ENCODE results near the gene BNIPL.

The BNIPL gene

DNA sequence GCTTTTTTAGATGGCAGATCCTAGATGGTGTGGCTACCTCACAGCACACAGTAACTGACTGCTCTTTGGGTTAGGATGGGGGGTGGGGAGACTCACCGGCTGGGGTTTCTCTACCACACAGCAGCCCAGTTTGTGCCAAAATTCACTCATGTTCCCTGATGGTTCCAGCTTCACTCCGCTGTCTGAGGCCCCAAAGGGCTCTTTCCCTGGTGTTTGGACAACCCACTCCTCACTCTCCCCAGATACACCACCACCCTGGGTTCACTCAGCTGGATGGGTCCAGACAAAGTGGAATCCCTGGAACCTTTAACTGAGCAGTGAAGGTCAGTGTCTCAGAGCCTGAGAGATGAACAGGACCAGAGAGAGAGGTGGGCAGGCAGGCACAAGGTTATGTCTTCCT is 19.2 kb downstream of the BNIPL start:
- H3K4me1 ChIP-seq (ENCODE audit: control insufficient read depth, insufficient read depth, low read depth, low read length), result peaks cover 11% of the 10 kb centered on the region
- H2BK15ac ChIP-seq (ENCODE audit: low read depth, poor library complexity, severe bottlenecking), result no peak overlapping the region
- no peak overlapping the region for H3K18ac ChIP-seq (ENCODE audit: low read depth in 1 of 2, low read length in 2 of 2)
- H3K4me3 ChIP-seq (ENCODE audit: insufficient read depth in 1 of 2, low read depth in 1 of 2, low read length in 2 of 2), result no peak overlapping the region
- H3K27ac ChIP-seq (ENCODE audit: low read length, poor library complexity, severe bottlenecking), result no peak overlapping the region
- no peak overlapping the region for H2AFZ ChIP-seq (ENCODE audit: low read depth, low read length)
- WGBS, result 100% methylated on average over 1 of the region's 2 CpGs
- H4K8ac ChIP-seq (ENCODE audit: low read length), result no peak overlapping the region
- no peaks in the 10 kb centered on the region for H3K9me3 ChIP-seq (ENCODE audit: control insufficient read depth, low read length)
- H3K14ac ChIP-seq (ENCODE audit: low read length in 2 of 2), result no peak overlapping the region
- no peak overlapping the region for H3K23ac ChIP-seq (ENCODE audit: low read length in 2 of 2)
- H3K27me3 ChIP-seq (ENCODE audit: control insufficient read depth in 1 of 2, insufficient read depth in 1 of 2, low read length in 2 of 2), result no peaks in the 10 kb centered on the region
- H3K79me1 ChIP-seq (replicated peaks; ENCODE audit: low read length, poor library complexity, severe bottlenecking), result peaks cover 9% of the 10 kb centered on the region
- peak overlapping the region; percentile 55 for H3K9ac ChIP-seq (ENCODE audit: low read length)
- H2BK120ac ChIP-seq (ENCODE audit: low read depth, low read length), result no peak overlapping the region
- H3K4ac ChIP-seq (ENCODE audit: low read depth in 1 of 2, low read length in 2 of 2), result no peak overlapping the region
- no peak for DNase-seq
- H2BK12ac ChIP-seq (ENCODE audit: low read length in 2 of 2), result no peak overlapping the region
- peaks cover 36 to 65% of the 10 kb centered on the region in 2 experiments for H3K36me3 ChIP-seq (ENCODE audit: control insufficient read depth in 1 of 2, insufficient read depth in 2 of 2, low read depth in 1 of 2, low read length in 2 of 2)
- H4K91ac ChIP-seq (ENCODE audit: low read length), result no peak overlapping the region
- H2AK5ac ChIP-seq (ENCODE audit: low read length, severe bottlenecking), result peak overlapping the region; percentile 37
- no peak overlapping the region for H3K4me2 ChIP-seq (ENCODE audit: low read length, poor library complexity, severe bottlenecking)
- H2BK5ac ChIP-seq (ENCODE audit: low read depth, low read length, poor library complexity, severe bottlenecking), result no peak overlapping the region

DNA sequence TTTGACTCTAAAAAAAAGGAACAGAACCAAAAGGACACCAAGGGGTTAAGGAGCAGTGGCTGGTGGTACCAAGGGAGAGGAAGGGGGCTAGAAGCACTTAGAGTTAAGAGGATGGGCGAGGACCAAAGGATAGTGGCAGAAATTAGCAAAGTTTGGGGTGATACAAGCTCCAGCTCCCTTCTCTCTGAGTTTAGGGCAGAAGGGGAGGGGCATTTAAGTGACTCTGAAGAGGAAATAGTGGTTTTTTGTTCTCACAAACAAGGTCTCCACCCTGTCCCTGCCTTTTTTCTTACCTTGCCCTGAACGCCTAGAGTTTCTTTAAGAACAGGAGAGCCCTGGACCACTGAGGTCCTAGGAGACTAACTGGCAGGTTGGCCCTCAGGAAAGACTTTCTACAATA is 19.8 kb downstream of the BNIPL start:
- H3K14ac ChIP-seq (ENCODE audit: low read length in 2 of 2), result no peak overlapping the region
- H3K36me3 ChIP-seq (ENCODE audit: control insufficient read depth in 1 of 2, insufficient read depth in 2 of 2, low read depth in 1 of 2, low read length in 2 of 2), result peaks cover 36 to 59% of the 10 kb centered on the region in 2 experiments
- peak overlapping the region; percentile 55 for H3K9ac ChIP-seq (ENCODE audit: low read length)
- H3K4me3 ChIP-seq (ENCODE audit: insufficient read depth in 1 of 2, low read depth in 1 of 2, low read length in 2 of 2), result no peak overlapping the region
- 46% methylated on average over 2 of the region's 2 CpGs for WGBS
- H3K9me3 ChIP-seq (ENCODE audit: control insufficient read depth, low read length), result no peaks in the 10 kb centered on the region
- no peak for DNase-seq
- no peak overlapping the region for H2BK12ac ChIP-seq (ENCODE audit: low read length in 2 of 2)
- no peak overlapping the region for H3K18ac ChIP-seq (ENCODE audit: low read depth in 1 of 2, low read length in 2 of 2)
- H2BK120ac ChIP-seq (ENCODE audit: low read depth, low read length), result no peak overlapping the region
- H3K23ac ChIP-seq (ENCODE audit: low read length in 2 of 2), result no peak overlapping the region
- H2AFZ ChIP-seq (ENCODE audit: low read depth, low read length), result no peak overlapping the region
- no peak overlapping the region for H2BK5ac ChIP-seq (ENCODE audit: low read depth, low read length, poor library complexity, severe bottlenecking)
- H2BK15ac ChIP-seq (ENCODE audit: low read depth, poor library complexity, severe bottlenecking), result no peak overlapping the region
- no peak overlapping the region for H3K4me2 ChIP-seq (ENCODE audit: low read length, poor library complexity, severe bottlenecking)
- no peak overlapping the region for H4K91ac ChIP-seq (ENCODE audit: low read length)
- no peak overlapping the region for H4K8ac ChIP-seq (ENCODE audit: low read length)
- H3K79me1 ChIP-seq (replicated peaks; ENCODE audit: low read length, poor library complexity, severe bottlenecking), result peaks cover 9% of the 10 kb centered on the region
- H3K27ac ChIP-seq (ENCODE audit: low read length, poor library complexity, severe bottlenecking), result no peak overlapping the region
- no peaks in the 10 kb centered on the region for H3K27me3 ChIP-seq (ENCODE audit: control insufficient read depth in 1 of 2, insufficient read depth in 1 of 2, low read length in 2 of 2)
- H2AK5ac ChIP-seq (ENCODE audit: low read length, severe bottlenecking), result peak overlapping the region; percentile 56
- peaks cover 11% of the 10 kb centered on the region for H3K4me1 ChIP-seq (ENCODE audit: control insufficient read depth, insufficient read depth, low read depth, low read length)
- no peak overlapping the region for H3K4ac ChIP-seq (ENCODE audit: low read depth in 1 of 2, low read length in 2 of 2)

DNA sequence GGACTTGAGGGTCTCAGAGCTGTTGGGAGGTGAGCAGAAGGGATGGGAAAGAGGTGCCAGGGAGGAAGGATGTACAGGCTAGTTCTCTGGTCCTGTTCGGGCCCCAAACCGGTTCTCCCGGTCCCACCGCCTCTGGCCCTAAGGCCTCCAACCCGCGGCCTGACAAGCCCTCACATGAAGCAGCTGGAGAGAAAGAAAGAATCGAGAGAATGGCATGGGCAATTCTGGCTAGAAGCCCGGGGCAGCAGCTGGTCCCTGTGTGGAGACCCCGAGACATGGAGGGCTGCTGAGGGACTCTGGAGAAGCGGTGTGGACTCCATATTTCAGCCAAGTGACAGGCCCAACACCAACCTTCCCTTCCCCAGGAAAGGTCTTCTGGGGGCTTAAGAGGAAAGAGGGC is 22.3 kb downstream of the BNIPL start:
- Histone ChIP-seq H2BK12ac (ENCODE audit: low read length in 2 of 2) (peak overlapping the region in 1 of 2 experiments; percentile 28), H3K9me3 (ENCODE audit: control insufficient read depth, low read length) (no peaks in the 10 kb centered on the region), H3K23ac (ENCODE audit: low read length in 2 of 2) (no peak overlapping the region), H3K4ac (ENCODE audit: low read depth in 1 of 2, low read length in 2 of 2) (peak overlapping the region; percentile 56 to 97), H4K91ac (ENCODE audit: low read length) (peak overlapping the region; percentile 98), H3K27ac (ENCODE audit: low read length, poor library complexity, severe bottlenecking) (peak overlapping the region; percentile 71), H2AFZ (ENCODE audit: low read depth, low read length) (no peak overlapping the region), H2BK5ac (ENCODE audit: low read depth, low read length, poor library complexity, severe bottlenecking) (peak overlapping the region; percentile 88), H3K36me3 (ENCODE audit: control insufficient read depth in 1 of 2, insufficient read depth in 2 of 2, low read depth in 1 of 2, low read length in 2 of 2) (peaks cover 21 to 34% of the 10 kb centered on the region in 2 experiments), H2BK120ac (ENCODE audit: low read depth, low read length) (no peak overlapping the region), H3K9ac (ENCODE audit: low read length) (peak overlapping the region; percentile 97), H3K4me3 (ENCODE audit: insufficient read depth in 1 of 2, low read depth in 1 of 2, low read length in 2 of 2) (peak overlapping the region; percentile 88 to 98), H3K4me2 (ENCODE audit: low read length, poor library complexity, severe bottlenecking) (peak overlapping the region; percentile 67), H3K18ac (ENCODE audit: low read depth in 1 of 2, low read length in 2 of 2) (peak overlapping the region; percentile 96 to 99), H3K4me1 (ENCODE audit: control insufficient read depth, insufficient read depth, low read depth, low read length) (peaks cover 14% of the 10 kb centered on the region), H3K27me3 (ENCODE audit: control insufficient read depth in 1 of 2, insufficient read depth in 1 of 2, low read length in 2 of 2) (no peaks in the 10 kb centered on the region), H3K79me1 (replicated peaks; ENCODE audit: low read length, poor library complexity, severe bottlenecking) (peaks cover 6% of the 10 kb centered on the region), H2AK5ac (ENCODE audit: low read length, severe bottlenecking) (peak overlapping the region; percentile 26), H3K14ac (ENCODE audit: low read length in 2 of 2) (peak overlapping the region in 1 of 2 experiments; percentile 46), H2BK15ac (ENCODE audit: low read depth, poor library complexity, severe bottlenecking) (peak overlapping the region; percentile 78), H4K8ac (ENCODE audit: low read length) (no peak overlapping the region)
- DNase-seq, result peak; percentile 58
- WGBS, result under 1% methylated on average over 10 of the region's 10 CpGs

DNA sequence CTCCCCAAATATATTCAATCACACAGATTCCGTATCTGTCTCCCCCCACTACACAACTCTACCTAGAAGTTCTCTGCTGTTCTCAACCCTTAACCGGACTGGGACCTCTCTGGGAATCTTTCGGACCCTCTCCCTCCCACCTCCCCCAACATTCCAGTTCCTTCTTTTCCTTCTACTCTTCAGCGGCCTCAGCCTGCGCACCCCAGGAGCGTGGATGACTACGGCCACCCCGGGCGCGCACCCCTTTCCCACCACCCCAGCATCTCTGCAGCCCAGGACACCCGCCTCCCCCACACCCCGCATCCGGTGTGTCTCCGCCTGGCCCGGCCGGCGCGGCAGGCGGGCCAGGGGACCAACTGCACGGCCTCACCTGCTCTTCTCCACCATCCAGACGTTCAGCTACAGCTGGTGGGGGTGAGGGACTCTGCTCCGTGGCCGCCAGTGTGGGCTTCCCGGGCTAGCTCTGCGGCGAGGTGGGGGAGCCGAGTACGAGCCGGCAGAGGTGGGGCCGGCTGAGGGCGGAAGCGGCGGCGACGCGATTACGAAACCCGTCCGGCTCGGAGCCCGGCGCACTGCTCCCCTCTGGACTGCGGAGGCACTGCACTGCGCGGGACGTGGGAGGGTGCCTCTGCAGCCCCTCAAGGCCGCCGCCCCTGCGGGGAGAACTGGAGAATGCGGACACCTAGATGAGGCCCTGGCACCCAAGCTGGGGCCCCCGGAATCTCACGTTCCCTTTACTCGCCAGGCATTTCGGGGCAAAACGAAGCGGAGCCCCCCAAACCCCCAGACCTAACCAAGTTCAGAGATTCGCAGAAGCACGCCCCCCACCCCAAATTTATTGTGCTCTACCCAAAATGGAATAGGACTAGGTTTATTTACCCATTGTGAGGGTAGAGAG is 23.0 kb downstream of the BNIPL start, which contains the start of gene CDC42SE1:
Gene CDC42SE1 (minus strand): TSS at position 514 of the 898 bp plus-strand sequence. CDS start 3,892 bp downstream, outside the sequence.
- H3K4ac ChIP-seq (ENCODE audit: low read depth in 1 of 2, low read length in 2 of 2), result peak within 1 kb of the TSS; percentile 97
- peak within 1 kb of the TSS in 1 of 2 experiments; percentile 97 for H3K14ac ChIP-seq (ENCODE audit: low read length in 2 of 2)
- H2BK5ac ChIP-seq (ENCODE audit: low read depth, low read length, poor library complexity, severe bottlenecking), result peak within 1 kb of the TSS; percentile 88
- peak within 1 kb of the TSS; percentile 94 for H3K4me2 ChIP-seq (ENCODE audit: low read length, poor library complexity, severe bottlenecking)
- peak within 1 kb of the TSS; percentile 98 for H4K91ac ChIP-seq (ENCODE audit: low read length)
- DNase-seq, result peak; percentile 92
- H3K9me3 ChIP-seq (ENCODE audit: control insufficient read depth, low read length), result no peaks in the 10 kb centered on the region
- peaks cover 3% of the 10 kb centered on the region for H3K79me1 ChIP-seq (replicated peaks; ENCODE audit: low read length, poor library complexity, severe bottlenecking)
- H3K36me3 ChIP-seq (ENCODE audit: control insufficient read depth in 1 of 2, insufficient read depth in 2 of 2, low read depth in 1 of 2, low read length in 2 of 2), result peaks cover 18 to 27% of the 10 kb centered on the region in 2 experiments
- H4K8ac ChIP-seq (ENCODE audit: low read length), result peak within 1 kb of the TSS; percentile 97
- peak within 1 kb of the TSS; percentile 8 for H2AFZ ChIP-seq (ENCODE audit: low read depth, low read length)
- H3K27me3 ChIP-seq (ENCODE audit: control insufficient read depth in 1 of 2, insufficient read depth in 1 of 2, low read length in 2 of 2), result no peaks in the 10 kb centered on the region
- H2BK15ac ChIP-seq (ENCODE audit: low read depth, poor library complexity, severe bottlenecking), result peak within 1 kb of the TSS; percentile 78
- WGBS, result under 1% methylated on average over 48 of the region's 58 CpGs
- H3K27ac ChIP-seq (ENCODE audit: low read length, poor library complexity, severe bottlenecking), result peak within 1 kb of the TSS; percentile 84
- H2AK5ac ChIP-seq (ENCODE audit: low read length, severe bottlenecking), result peak within 1 kb of the TSS; percentile 42
- H3K18ac ChIP-seq (ENCODE audit: low read depth in 1 of 2, low read length in 2 of 2), result peak within 1 kb of the TSS; percentile 96 to 99
- peak within 1 kb of the TSS; percentile 88 to 98 for H3K4me3 ChIP-seq (ENCODE audit: insufficient read depth in 1 of 2, low read depth in 1 of 2, low read length in 2 of 2)
- H3K9ac ChIP-seq (ENCODE audit: low read length), result peak within 1 kb of the TSS; percentile 97
- H2BK12ac ChIP-seq (ENCODE audit: low read length in 2 of 2), result peak within 1 kb of the TSS; percentile 57 to 84
- peak within 1 kb of the TSS; percentile 37 to 45 for H3K23ac ChIP-seq (ENCODE audit: low read length in 2 of 2)
- H3K4me1 ChIP-seq (ENCODE audit: control insufficient read depth, insufficient read depth, low read depth, low read length), result peaks cover 15% of the 10 kb centered on the region
- H2BK120ac ChIP-seq (ENCODE audit: low read depth, low read length), result peak within 1 kb of the TSS; percentile 97

Measured in mesenchymal stem cell (in vitro differentiated cells and primary cell).